ENCODE results near the gene CALML5. TPM values are rescaled to one million over a fixed set of nuclear protein-coding genes. Genes with fewer than 3 reads are reported as not detected.

The CALML5 gene
- total RNA-seq, 1 experiment from 2014 or later, result not detected

DNA sequence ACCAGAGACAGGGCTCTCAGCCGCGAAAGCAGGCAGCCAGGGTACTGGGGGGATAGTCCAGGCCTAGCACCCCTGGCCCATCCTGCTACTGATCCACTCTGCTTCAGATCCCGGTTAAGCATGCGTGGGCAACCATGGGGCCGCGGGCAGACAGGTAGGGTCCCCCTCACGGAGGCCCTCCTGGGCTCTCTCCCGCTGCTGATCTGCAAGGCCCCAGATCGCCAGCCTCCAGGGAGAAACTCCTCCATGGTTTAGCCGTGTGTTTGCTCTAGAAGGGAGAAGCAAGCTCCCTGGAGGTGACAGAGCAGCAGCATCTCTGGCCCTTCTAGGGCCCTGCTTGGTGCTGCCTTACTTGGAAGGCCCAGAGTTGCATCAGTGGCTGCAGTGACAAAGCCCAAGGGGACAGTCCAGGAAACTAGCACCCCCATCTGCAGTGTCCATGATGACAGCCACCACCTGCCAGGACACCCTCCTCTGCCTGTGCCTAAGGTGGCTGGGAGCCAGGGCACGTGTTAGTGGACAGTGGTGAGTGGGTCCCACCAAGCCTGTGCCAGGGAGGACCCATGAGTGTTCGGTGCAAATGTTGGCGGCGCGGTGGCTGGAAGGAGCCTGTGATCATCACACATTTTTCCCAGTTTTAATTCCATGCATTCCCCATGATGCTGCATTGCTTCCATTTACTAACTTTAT, 29.2 kb downstream of the CALML5 start:
- TF ChIP-seq SIN3A (IDR thresholded peaks at IDR 0.05; ENCODE audit: borderline replicate concordance, insufficient read depth, low read depth, low read length) (no peak), TCF7L2 (IDR thresholded peaks at IDR 0.05; ENCODE audit: low read depth, low read length) (no peak), POLR2AphosphoS5 (IDR thresholded peaks at IDR 0.05; ENCODE audit: low read depth, low read length) (no peak)
- TF ChIP-seq, protein P1, sequence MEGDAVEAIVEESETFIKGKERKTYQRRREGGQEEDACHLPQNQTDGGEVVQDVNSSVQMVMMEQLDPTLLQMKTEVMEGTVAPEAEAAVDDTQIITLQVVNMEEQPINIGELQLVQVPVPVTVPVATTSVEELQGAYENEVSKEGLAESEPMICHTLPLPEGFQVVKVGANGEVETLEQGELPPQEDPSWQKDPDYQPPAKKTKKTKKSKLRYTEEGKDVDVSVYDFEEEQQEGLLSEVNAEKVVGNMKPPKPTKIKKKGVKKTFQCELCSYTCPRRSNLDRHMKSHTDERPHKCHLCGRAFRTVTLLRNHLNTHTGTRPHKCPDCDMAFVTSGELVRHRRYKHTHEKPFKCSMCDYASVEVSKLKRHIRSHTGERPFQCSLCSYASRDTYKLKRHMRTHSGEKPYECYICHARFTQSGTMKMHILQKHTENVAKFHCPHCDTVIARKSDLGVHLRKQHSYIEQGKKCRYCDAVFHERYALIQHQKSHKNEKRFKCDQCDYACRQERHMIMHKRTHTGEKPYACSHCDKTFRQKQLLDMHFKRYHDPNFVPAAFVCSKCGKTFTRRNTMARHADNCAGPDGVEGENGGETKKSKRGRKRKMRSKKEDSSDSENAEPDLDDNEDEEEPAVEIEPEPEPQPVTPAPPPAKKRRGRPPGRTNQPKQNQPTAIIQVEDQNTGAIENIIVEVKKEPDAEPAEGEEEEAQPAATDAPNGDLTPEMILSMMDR (IDR thresholded peaks at IDR 0.05), result no peak
- TF ChIP-seq, protein P2, sequence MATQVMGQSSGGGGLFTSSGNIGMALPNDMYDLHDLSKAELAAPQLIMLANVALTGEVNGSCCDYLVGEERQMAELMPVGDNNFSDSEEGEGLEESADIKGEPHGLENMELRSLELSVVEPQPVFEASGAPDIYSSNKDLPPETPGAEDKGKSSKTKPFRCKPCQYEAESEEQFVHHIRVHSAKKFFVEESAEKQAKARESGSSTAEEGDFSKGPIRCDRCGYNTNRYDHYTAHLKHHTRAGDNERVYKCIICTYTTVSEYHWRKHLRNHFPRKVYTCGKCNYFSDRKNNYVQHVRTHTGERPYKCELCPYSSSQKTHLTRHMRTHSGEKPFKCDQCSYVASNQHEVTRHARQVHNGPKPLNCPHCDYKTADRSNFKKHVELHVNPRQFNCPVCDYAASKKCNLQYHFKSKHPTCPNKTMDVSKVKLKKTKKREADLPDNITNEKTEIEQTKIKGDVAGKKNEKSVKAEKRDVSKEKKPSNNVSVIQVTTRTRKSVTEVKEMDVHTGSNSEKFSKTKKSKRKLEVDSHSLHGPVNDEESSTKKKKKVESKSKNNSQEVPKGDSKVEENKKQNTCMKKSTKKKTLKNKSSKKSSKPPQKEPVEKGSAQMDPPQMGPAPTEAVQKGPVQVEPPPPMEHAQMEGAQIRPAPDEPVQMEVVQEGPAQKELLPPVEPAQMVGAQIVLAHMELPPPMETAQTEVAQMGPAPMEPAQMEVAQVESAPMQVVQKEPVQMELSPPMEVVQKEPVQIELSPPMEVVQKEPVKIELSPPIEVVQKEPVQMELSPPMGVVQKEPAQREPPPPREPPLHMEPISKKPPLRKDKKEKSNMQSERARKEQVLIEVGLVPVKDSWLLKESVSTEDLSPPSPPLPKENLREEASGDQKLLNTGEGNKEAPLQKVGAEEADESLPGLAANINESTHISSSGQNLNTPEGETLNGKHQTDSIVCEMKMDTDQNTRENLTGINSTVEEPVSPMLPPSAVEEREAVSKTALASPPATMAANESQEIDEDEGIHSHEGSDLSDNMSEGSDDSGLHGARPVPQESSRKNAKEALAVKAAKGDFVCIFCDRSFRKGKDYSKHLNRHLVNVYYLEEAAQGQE (IDR thresholded peaks at IDR 0.05; ENCODE audit: insufficient read depth in 1 of 2, low read depth in 2 of 2, low read length in 1 of 2), result no peak
- no peaks in the 10 kb centered on the region for H3K4me1 ChIP-seq (ENCODE audit: control insufficient read depth, insufficient read depth, low read length)
- BruUV-seq (replicated peaks), result no TSS peak
- no peak for ATAC-seq
- ChIA-PET POLR2A (no interaction called here), CTCF (no interaction called here)
- no peaks in the 10 kb centered on the region for H3K27me3 ChIP-seq (ENCODE audit: control insufficient read depth, insufficient read depth, low read length)
- no peak overlapping the region for H3K4me3 ChIP-seq (ENCODE audit: low read depth in 2 of 2, low read length in 2 of 2)
- H3K36me3 ChIP-seq (ENCODE audit: control insufficient read depth, insufficient read depth, low read length), result no peaks in the 10 kb centered on the region
- intact Hi-C loops (cut with micrococcal nuclease; ENCODE audit: unreplicated experiment), result no loop called here
- in situ Hi-C loops (cut with HindIII; ENCODE audit: low pct_unique_long_range_greater_than_20kb, low sequenced_read_pairs), result no loop called here
- no peak overlapping the region for H3K27ac ChIP-seq (ENCODE audit: low read length)
- DNase-seq (ENCODE audit: low read depth, low spot score), result no peak
- no peaks in the 10 kb centered on the region for H3K9me3 ChIP-seq (ENCODE audit: control insufficient read depth, insufficient read depth, low read depth, low read length)

DNA sequence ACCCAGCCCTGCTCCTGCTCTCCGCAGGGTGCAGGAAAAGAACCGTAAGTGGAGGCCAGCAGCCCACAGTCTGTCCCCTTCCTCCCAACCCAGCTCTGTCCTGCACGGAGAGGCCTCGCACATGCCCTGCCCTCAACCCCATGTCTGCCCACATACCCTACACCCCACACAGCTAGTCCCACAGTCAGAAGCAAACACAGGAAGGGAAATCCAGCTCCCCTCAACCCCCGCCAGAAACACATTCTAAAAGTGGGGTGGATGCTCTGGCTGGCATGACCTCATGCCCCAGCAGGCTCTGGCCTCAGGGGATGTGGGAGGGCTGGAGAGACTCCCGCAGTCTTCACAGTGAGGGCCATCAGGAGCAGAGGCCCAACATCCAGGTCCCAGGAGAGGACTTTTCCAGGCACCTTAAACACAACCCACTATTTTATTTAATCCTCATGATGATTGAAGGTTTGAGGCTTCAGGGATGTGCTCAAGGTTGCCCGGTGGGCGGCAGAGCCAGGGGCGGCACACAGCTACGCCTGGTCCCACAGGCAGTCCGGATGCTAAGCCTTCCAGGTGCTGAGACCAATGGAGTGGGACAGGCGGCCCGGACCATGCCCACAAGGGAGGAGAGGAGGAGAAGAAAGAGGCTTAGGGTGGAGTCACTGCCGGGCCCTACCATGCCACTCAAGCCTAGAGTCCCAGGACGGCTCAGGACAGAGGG, 29.9 kb downstream of the CALML5 start:
- CTCF ChIA-PET, result no interaction called here
- ATAC-seq (no peak), DNase-seq (ENCODE audit: low read depth, low spot score) (no peak)
- TF ChIP-seq TCF7L2 (IDR thresholded peaks at IDR 0.05; ENCODE audit: low read depth, low read length) (no peak), POLR2AphosphoS5 (IDR thresholded peaks at IDR 0.05; ENCODE audit: low read depth, low read length) (no peak)
- TF ChIP-seq, protein P2 (IDR thresholded peaks at IDR 0.05; ENCODE audit: insufficient read depth in 1 of 2, low read depth in 2 of 2, low read length in 1 of 2), result no peak
- TF ChIP-seq, protein P1 (IDR thresholded peaks at IDR 0.05), result no peak
- H3K27ac ChIP-seq (ENCODE audit: low read length), result no peak overlapping the region
- no peaks in the 10 kb centered on the region for H3K36me3 ChIP-seq (ENCODE audit: control insufficient read depth, insufficient read depth, low read length)
- H3K4me1 ChIP-seq (ENCODE audit: control insufficient read depth, insufficient read depth, low read length), result no peaks in the 10 kb centered on the region
- POLR2A ChIA-PET, result no interaction called here
- no TSS peak for BruUV-seq (replicated peaks)
- intact Hi-C loops (cut with micrococcal nuclease; ENCODE audit: unreplicated experiment) (no loop called here), in situ Hi-C loops (cut with HindIII; ENCODE audit: low pct_unique_long_range_greater_than_20kb, low sequenced_read_pairs) (no loop called here)
- no peaks in the 10 kb centered on the region for H3K9me3 ChIP-seq (ENCODE audit: control insufficient read depth, insufficient read depth, low read depth, low read length)
- no peak overlapping the region for H3K4me3 ChIP-seq (ENCODE audit: low read depth in 2 of 2, low read length in 2 of 2)
- H3K27me3 ChIP-seq (ENCODE audit: control insufficient read depth, insufficient read depth, low read length), result no peaks in the 10 kb centered on the region
